HCT116 (cell line): ENCODE data around the gene KIAA1671. TPM values are rescaled to one million over a fixed set of nuclear protein-coding genes. Genes with fewer than 3 reads are reported as not detected.

Source experiments
- ATAC-seq: fragments of 200-7000 bp; cut with Tn5 transposase; 2 replicates; pipeline ENCODE4 v1.9.1; 2020; ENCODE audit warnings: mild to moderate bottlenecking, moderate library complexity
- BruUV-seq: library from RNA; stranded (reverse); fragments of 400-500 nt; replicated peaks from 2 replicates; lab custom pipeline; 2021; lab: Mats Ljungman, UMichigan
- CTCF ChIA-PET: fragments of 300-600 bp; sonication (Branson Sonifier 250); formaldehyde crosslinking; loops from one replicate; lab custom pipeline; 2021; ENCODE audit warnings: antibody characterized with exemption; lab: Charles Lee
- POLR2A ChIA-PET: fragments of 300-600, 350-600 bp; sonication (Branson Sonifier 250); formaldehyde crosslinking; loops from one replicate; lab custom pipeline; 2021; ENCODE audit warnings: antibody characterized with exemption; lab: Charles Lee
- RAD21 ChIA-PET, 2 experiments: fragments of 300-600 bp; sonication (Branson Sonifier 250); formaldehyde crosslinking; loops; one replicate each; lab custom pipeline; 2023; ENCODE audit warnings: low total read pairs in 2 of 2; ENCODE audit not compliant: uncharacterized antibody in 2 of 2, unreplicated experiment in 2 of 2, low non-redundant PET in 1 of 2; lab: Charles Lee
- DNase-seq: peaks from one replicate; pipeline ENCODE4 v3.0.0-alpha.2; 2010; ENCODE audit warnings: low read depth, low spot score
- H2AFZ ChIP-seq: fragments of 200-600 bp; shearing (Covaris generic), sonication (generic); 2 replicates; pipeline ENCODE4 v1.6.1; 2017; ENCODE audit warnings: low read depth, mixed run types, mixed read lengths, antibody characterized with exemption, low read length; ENCODE audit not compliant: poor library complexity, severe bottlenecking
- H3K27ac ChIP-seq: 2 replicates; pipeline ENCODE4 v1.5.1; 2012; ENCODE audit warnings: low read depth, low read length
- H3K27me3 ChIP-seq: fragments of 200-600 bp; sonication (generic); 2 replicates; pipeline ENCODE4 v1.6.1; 2016; ENCODE audit warnings: mixed run types, low read length, mixed read lengths; ENCODE audit not compliant: insufficient read depth
- H3K36me3 ChIP-seq, 2 experiments: fragments of 200-500 bp in 1 of 2; fragments of 200-600 bp in 1 of 2; sonication (Bioruptor generic) in 1 of 2; sonication (generic) in 1 of 2; 2 replicates each; pipeline versions ENCODE4 v1.5.1 to v1.6.1; 2014 to 2016; ENCODE audit warnings: low read length in 2 of 2, inconsistent platforms in 1 of 2, mixed read lengths in 1 of 2, mixed run types in 1 of 2; ENCODE audit not compliant: insufficient read depth in 2 of 2, control insufficient read depth in 1 of 2
- H3K4me1 ChIP-seq, 2 experiments: fragments of 200-600 bp in 1 of 2; sonication (generic) in 1 of 2; 2 replicates each; pipeline versions ENCODE4 v1.5.1 to v1.6.1; 2012 to 2017; ENCODE audit warnings: low read length in 2 of 2, inconsistent platforms in 1 of 2, mild to moderate bottlenecking in 1 of 2, mixed read lengths in 1 of 2, mixed run types in 1 of 2, moderate library complexity in 1 of 2; ENCODE audit not compliant: insufficient read depth in 2 of 2, control insufficient read depth in 1 of 2
- H3K4me2 ChIP-seq: fragments of 200-600 bp; sonication (generic); 2 replicates; pipeline ENCODE4 v1.6.1; 2017; ENCODE audit warnings: mixed run types, low read length, mixed read lengths
- H3K4me3 ChIP-seq, 2 experiments: fragments of 200-600 bp in 1 of 2; sonication (generic) in 1 of 2; replicated peaks in 1 of 2; 2 replicates each; pipeline ENCODE4 v1.5.1; 2011 to 2016; ENCODE audit warnings: low read length in 2 of 2, control low read depth in 1 of 2, low read depth in 1 of 2, mild to moderate bottlenecking in 1 of 2, mixed read lengths in 1 of 2, mixed run types in 1 of 2
- H3K79me2 ChIP-seq: fragments of 200-600 bp; sonication (generic); 2 replicates; pipeline ENCODE4 v1.6.1; 2017; ENCODE audit warnings: mild to moderate bottlenecking, mixed run types, low read length, moderate library complexity, mixed read lengths; ENCODE audit not compliant: insufficient read depth
- H3K9ac ChIP-seq: fragments of 200-600 bp; sonication (generic); 2 replicates; pipeline ENCODE4 v1.6.1; 2016; ENCODE audit warnings: low read length, mixed read lengths
- H3K9me2 ChIP-seq: fragments of 200-600 bp; sonication (generic), shearing (Covaris generic); 2 replicates; pipeline ENCODE4 v1.6.1; 2017; ENCODE audit warnings: mixed run types, mild to moderate bottlenecking, moderate library complexity; ENCODE audit not compliant: insufficient read depth
- H3K9me3 ChIP-seq, 2 experiments: fragments of 200-500 bp in 1 of 2; fragments of 200-600 bp in 1 of 2; sonication (Bioruptor generic) in 1 of 2; sonication (generic) in 1 of 2; 2 replicates each; pipeline ENCODE4 v1.6.1; 2014 to 2017; ENCODE audit warnings: low read length in 2 of 2, mixed read lengths in 2 of 2, inconsistent platforms in 1 of 2, low read depth in 1 of 2, mild to moderate bottlenecking in 1 of 2, mixed run types in 1 of 2, moderate library complexity in 1 of 2; ENCODE audit not compliant: control insufficient read depth in 1 of 2, insufficient read depth in 1 of 2
- H4K20me1 ChIP-seq: fragments of 200-600 bp; sonication (generic), shearing (Covaris generic); 2 replicates; pipeline ENCODE4 v1.6.1; 2017; ENCODE audit warnings: mixed run types, mild to moderate bottlenecking, moderate library complexity; ENCODE audit not compliant: insufficient read depth
- CBX3 ChIP-seq: IDR thresholded peaks from 2 replicates; pipeline ENCODE4 v1.6.1; 2012; ENCODE audit warnings: low read depth
- CEBPB ChIP-seq: IDR thresholded peaks from 2 replicates; pipeline ENCODE4 v1.6.1; 2012; ENCODE audit warnings: low read depth
- EGR1 ChIP-seq: IDR thresholded peaks from 2 replicates; pipeline ENCODE4 v1.6.1; 2012; ENCODE audit warnings: low read depth
- ELF1 ChIP-seq: IDR thresholded peaks from 2 replicates; pipeline ENCODE4 v1.6.1; 2012; ENCODE audit warnings: low read depth, borderline replicate concordance
- EZH2phosphoT487 ChIP-seq: fragments of 200-600 bp; IDR thresholded peaks from 2 replicates; pipeline ENCODE4 v1.6.1; 2018; ENCODE audit warnings: antibody characterized with exemption, borderline replicate concordance
- POLR2A ChIP-seq: IDR thresholded peaks from 2 replicates; pipeline ENCODE4 v1.7.0; 2011; ENCODE audit warnings: borderline replicate concordance; ENCODE audit not compliant: insufficient read depth, insufficient read length; ENCODE audit errors: extremely low read depth
- POLR2AphosphoS5 ChIP-seq: IDR thresholded peaks from 2 replicates; pipeline ENCODE4 v1.6.1; 2011; ENCODE audit warnings: mild to moderate bottlenecking, low read depth, low read length, moderate library complexity
- RAD21 ChIP-seq: IDR thresholded peaks from 2 replicates; pipeline ENCODE4 v1.6.1; 2012; ENCODE audit warnings: low read depth, mild to moderate bottlenecking
- SIN3A ChIP-seq: IDR thresholded peaks from 2 replicates; pipeline ENCODE4 v1.6.1; 2012; ENCODE audit warnings: low read depth
- SRF ChIP-seq: IDR thresholded peaks from 2 replicates; pipeline ENCODE4 v1.6.1; 2012; ENCODE audit warnings: low read depth
- intact Hi-C: fragments of 100-400 bp; cut with micrococcal nuclease; formaldehyde crosslinking; loops from 2 replicates; pipeline ENCODE4 v1.10.0; 2022
- total RNA-seq: library from RNA; stranded (reverse); gene quantifications from one replicate; pipeline ENCODE4 v1.2.1, GENCODE V29; 2021; ENCODE audit not compliant: unreplicated experiment
- TF ChIP-seq, protein P1 (sequence below): IDR thresholded peaks from 2 replicates; pipeline ENCODE4 v1.6.1; 2012; ENCODE audit warnings: low read depth
- TF ChIP-seq, protein P2 (sequence below): IDR thresholded peaks from 2 replicates; pipeline ENCODE4 v1.6.1; 2012
- TF ChIP-seq, protein P3 (sequence below), 3 experiments: fragments of 200-600 bp in 1 of 3; sonication (generic) in 1 of 3; IDR thresholded peaks in 2 of 3; conservative IDR thresholded peaks in 1 of 3; 2 replicates each; pipeline ENCODE4 v1.5.1; 2012 to 2017; ENCODE audit warnings: low read depth in 2 of 3, low read length in 2 of 3, antibody characterized with exemption in 1 of 3, borderline replicate concordance in 1 of 3, control low read depth in 1 of 3, mild to moderate bottlenecking in 1 of 3, mixed read lengths in 1 of 3, mixed run types in 1 of 3, moderate library complexity in 1 of 3; ENCODE audit not compliant: insufficient read depth in 1 of 3
- TF ChIP-seq, protein P4 (sequence below): IDR thresholded peaks from 2 replicates; pipeline ENCODE4 v1.6.1; 2011; ENCODE audit warnings: mild to moderate bottlenecking, low read length, moderate library complexity; ENCODE audit not compliant: insufficient replicate concordance; ENCODE audit errors: extremely low read depth
- TF ChIP-seq, protein P5 (sequence below): IDR thresholded peaks from 2 replicates; pipeline ENCODE4 v1.6.1; 2012

KIAA1671 gene
- total RNA-seq, 1 experiment from 2014 or later, result 36.8 TPM

DNA sequence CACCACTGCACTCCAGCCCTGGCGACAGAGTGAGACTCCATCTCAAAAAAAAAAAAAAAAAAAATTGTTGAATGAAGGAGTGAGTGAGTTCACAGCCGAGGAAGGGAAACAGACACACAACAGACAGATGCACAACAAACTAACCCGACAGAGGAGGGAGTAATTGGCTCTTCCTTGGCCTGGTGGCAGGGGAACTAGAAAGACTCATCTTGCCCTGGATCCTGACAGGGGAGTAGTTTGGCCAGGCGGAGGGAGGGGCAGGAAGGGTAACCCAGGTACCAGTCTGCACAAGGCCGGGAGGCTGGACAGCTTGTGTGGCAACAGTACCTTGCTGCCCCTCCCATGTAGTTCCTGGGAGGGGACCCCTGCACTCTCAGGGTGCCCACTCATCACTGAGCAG, 106.9 kb downstream of the KIAA1671 start:
- Histone ChIP-seq H3K9me2 (no peaks in the 10 kb centered on the region), H3K4me3 (no peak overlapping the region), H3K9me3 (no peaks in the 10 kb centered on the region), H4K20me1 (no peaks in the 10 kb centered on the region), H3K4me2 (no peak overlapping the region), H3K27me3 (no peaks in the 10 kb centered on the region), H3K4me1 (peaks cover 2 to 17% of the 10 kb centered on the region in 2 experiments; a peak in 2 of 4 replicates), H3K9ac (no peak overlapping the region), H3K79me2 (peaks cover 9% of the 10 kb centered on the region; the same call in 1 of the 2 replicates), H3K27ac (no peak overlapping the region), H3K36me3 (no peaks in the 10 kb centered on the region), H2AFZ (no peak overlapping the region)
- BruUV-seq, result no TSS peak
- intact Hi-C loops, result no loop called here
- POLR2A ChIA-PET, result no interaction called here
- no peak for TF ChIP-seq EZH2phosphoT487
- no peak for TF ChIP-seq RAD21
- no peak for TF ChIP-seq EGR1
- TF ChIP-seq, protein P1, sequence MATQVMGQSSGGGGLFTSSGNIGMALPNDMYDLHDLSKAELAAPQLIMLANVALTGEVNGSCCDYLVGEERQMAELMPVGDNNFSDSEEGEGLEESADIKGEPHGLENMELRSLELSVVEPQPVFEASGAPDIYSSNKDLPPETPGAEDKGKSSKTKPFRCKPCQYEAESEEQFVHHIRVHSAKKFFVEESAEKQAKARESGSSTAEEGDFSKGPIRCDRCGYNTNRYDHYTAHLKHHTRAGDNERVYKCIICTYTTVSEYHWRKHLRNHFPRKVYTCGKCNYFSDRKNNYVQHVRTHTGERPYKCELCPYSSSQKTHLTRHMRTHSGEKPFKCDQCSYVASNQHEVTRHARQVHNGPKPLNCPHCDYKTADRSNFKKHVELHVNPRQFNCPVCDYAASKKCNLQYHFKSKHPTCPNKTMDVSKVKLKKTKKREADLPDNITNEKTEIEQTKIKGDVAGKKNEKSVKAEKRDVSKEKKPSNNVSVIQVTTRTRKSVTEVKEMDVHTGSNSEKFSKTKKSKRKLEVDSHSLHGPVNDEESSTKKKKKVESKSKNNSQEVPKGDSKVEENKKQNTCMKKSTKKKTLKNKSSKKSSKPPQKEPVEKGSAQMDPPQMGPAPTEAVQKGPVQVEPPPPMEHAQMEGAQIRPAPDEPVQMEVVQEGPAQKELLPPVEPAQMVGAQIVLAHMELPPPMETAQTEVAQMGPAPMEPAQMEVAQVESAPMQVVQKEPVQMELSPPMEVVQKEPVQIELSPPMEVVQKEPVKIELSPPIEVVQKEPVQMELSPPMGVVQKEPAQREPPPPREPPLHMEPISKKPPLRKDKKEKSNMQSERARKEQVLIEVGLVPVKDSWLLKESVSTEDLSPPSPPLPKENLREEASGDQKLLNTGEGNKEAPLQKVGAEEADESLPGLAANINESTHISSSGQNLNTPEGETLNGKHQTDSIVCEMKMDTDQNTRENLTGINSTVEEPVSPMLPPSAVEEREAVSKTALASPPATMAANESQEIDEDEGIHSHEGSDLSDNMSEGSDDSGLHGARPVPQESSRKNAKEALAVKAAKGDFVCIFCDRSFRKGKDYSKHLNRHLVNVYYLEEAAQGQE, result no peak
- TF ChIP-seq, protein P2, sequence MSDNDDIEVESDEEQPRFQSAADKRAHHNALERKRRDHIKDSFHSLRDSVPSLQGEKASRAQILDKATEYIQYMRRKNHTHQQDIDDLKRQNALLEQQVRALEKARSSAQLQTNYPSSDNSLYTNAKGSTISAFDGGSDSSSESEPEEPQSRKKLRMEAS, result no peak
- no peak for TF ChIP-seq ELF1
- no peak for TF ChIP-seq POLR2AphosphoS5
- TF ChIP-seq, protein P3, sequence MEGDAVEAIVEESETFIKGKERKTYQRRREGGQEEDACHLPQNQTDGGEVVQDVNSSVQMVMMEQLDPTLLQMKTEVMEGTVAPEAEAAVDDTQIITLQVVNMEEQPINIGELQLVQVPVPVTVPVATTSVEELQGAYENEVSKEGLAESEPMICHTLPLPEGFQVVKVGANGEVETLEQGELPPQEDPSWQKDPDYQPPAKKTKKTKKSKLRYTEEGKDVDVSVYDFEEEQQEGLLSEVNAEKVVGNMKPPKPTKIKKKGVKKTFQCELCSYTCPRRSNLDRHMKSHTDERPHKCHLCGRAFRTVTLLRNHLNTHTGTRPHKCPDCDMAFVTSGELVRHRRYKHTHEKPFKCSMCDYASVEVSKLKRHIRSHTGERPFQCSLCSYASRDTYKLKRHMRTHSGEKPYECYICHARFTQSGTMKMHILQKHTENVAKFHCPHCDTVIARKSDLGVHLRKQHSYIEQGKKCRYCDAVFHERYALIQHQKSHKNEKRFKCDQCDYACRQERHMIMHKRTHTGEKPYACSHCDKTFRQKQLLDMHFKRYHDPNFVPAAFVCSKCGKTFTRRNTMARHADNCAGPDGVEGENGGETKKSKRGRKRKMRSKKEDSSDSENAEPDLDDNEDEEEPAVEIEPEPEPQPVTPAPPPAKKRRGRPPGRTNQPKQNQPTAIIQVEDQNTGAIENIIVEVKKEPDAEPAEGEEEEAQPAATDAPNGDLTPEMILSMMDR (IDR thresholded peaks at IDR 0.05 in 2 of 3, conservative IDR thresholded peaks at IDR 0.05 in 1 of 3; ENCODE audit: borderline replicate concordance in 1 of 3, insufficient read depth in 1 of 3, low read depth in 2 of 3, low read length in 2 of 3), result no peak
- TF ChIP-seq SRF, result no peak
- TF ChIP-seq CBX3, result no peak
- TF ChIP-seq, protein P4, sequence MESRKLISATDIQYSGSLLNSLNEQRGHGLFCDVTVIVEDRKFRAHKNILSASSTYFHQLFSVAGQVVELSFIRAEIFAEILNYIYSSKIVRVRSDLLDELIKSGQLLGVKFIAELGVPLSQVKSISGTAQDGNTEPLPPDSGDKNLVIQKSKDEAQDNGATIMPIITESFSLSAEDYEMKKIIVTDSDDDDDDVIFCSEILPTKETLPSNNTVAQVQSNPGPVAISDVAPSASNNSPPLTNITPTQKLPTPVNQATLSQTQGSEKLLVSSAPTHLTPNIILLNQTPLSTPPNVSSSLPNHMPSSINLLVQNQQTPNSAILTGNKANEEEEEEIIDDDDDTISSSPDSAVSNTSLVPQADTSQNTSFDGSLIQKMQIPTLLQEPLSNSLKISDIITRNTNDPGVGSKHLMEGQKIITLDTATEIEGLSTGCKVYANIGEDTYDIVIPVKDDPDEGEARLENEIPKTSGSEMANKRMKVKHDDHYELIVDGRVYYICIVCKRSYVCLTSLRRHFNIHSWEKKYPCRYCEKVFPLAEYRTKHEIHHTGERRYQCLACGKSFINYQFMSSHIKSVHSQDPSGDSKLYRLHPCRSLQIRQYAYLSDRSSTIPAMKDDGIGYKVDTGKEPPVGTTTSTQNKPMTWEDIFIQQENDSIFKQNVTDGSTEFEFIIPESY, result no peak
- no peak for TF ChIP-seq SIN3A
- no peak for TF ChIP-seq CEBPB
- TF ChIP-seq POLR2A, result no peak
- TF ChIP-seq, protein P5, sequence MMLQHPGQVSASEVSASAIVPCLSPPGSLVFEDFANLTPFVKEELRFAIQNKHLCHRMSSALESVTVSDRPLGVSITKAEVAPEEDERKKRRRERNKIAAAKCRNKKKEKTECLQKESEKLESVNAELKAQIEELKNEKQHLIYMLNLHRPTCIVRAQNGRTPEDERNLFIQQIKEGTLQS, result no peak
- RAD21 ChIA-PET, result no interaction called here
- ATAC-seq (no peak), DNase-seq (no peak)
- CTCF ChIA-PET, result no interaction called here
